Nephron (organoid): ENCODE data around the gene PPP1R1A.

Experiments
- H3K27ac Mint-ChIP-seq, 3 experiments: 2 replicates each; pipeline ENCODE4 v1.8.0; 2020; ENCODE audit warnings: mixed read lengths in 3 of 3, mild to moderate bottlenecking in 2 of 3, moderate library complexity in 1 of 3
- H3K27me3 Mint-ChIP-seq: 2 replicates; pipeline ENCODE4 v1.8.0; 2021; ENCODE audit warnings: low read depth, mild to moderate bottlenecking, moderate library complexity, mixed read lengths
- H3K36me3 Mint-ChIP-seq: 2 replicates; pipeline ENCODE4 v1.8.0; 2020; ENCODE audit warnings: low read depth, mixed read lengths
- H3K4me1 Mint-ChIP-seq: 2 replicates; pipeline ENCODE4 v1.8.0; 2020; ENCODE audit warnings: mixed read lengths
- H3K4me3 Mint-ChIP-seq, 3 experiments: 2 replicates each; pipeline ENCODE4 v1.8.0; 2020; ENCODE audit warnings: mild to moderate bottlenecking in 3 of 3, mixed read lengths in 3 of 3, moderate library complexity in 2 of 3
- H3K9me3 Mint-ChIP-seq: 2 replicates; pipeline ENCODE4 v1.8.0; 2020; ENCODE audit warnings: mixed read lengths
- TF ChIP-seq, protein P1 (sequence below), 3 experiments: fragments of 200-600 bp; sonication (generic); IDR thresholded peaks; one replicate each; pipeline ENCODE4 v1.5.0; 2021; ENCODE audit warnings: antibody characterized with exemption in 3 of 3; ENCODE audit not compliant: unreplicated experiment in 3 of 3

Gene PPP1R1A

GRCh38 chr12:54535474-54535873 is 53.0 kb downstream of the PPP1R1A start:
- Mint-ChIP-seq H3K4me1 (no peaks in the 10 kb centered on the region), H3K4me3 (no peak overlapping the region), H3K27ac (no peak overlapping the region), H3K27me3 (peaks cover 9% of the 10 kb centered on the region), H3K36me3 (no peaks in the 10 kb centered on the region), H3K9me3 (no peaks in the 10 kb centered on the region)
- TF ChIP-seq, protein P1, sequence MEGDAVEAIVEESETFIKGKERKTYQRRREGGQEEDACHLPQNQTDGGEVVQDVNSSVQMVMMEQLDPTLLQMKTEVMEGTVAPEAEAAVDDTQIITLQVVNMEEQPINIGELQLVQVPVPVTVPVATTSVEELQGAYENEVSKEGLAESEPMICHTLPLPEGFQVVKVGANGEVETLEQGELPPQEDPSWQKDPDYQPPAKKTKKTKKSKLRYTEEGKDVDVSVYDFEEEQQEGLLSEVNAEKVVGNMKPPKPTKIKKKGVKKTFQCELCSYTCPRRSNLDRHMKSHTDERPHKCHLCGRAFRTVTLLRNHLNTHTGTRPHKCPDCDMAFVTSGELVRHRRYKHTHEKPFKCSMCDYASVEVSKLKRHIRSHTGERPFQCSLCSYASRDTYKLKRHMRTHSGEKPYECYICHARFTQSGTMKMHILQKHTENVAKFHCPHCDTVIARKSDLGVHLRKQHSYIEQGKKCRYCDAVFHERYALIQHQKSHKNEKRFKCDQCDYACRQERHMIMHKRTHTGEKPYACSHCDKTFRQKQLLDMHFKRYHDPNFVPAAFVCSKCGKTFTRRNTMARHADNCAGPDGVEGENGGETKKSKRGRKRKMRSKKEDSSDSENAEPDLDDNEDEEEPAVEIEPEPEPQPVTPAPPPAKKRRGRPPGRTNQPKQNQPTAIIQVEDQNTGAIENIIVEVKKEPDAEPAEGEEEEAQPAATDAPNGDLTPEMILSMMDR (IDR thresholded peaks at IDR 0.05; ENCODE audit: unreplicated experiment in 3 of 3): no peak

DNA sequence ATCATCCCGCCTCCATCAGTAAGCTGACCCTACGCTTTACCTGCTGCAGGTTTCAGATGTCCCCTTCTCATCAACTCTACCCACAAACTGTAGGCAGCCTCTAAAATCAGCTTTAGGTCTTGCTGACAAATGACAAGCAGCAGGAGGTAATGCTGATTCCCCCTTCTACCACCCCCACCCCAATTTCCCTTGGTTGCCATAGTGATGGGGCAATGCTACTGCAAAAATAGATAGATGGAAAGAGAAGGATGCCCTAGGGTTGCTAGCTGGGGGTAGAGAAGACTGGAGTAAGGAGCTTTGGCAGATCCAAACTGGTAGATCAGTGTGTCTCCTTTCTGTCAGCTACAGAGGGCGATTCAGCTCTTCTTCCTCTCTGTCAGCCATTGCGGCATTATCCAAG is 58.9 kb downstream of the PPP1R1A start:
- H3K27me3 Mint-ChIP-seq: peaks cover 21% of the 10 kb centered on the region

More for the DNA sequence above, 58.9 kb downstream of the PPP1R1A start:
- H3K27ac Mint-ChIP-seq: no peak overlapping the region
- no peak overlapping the region for H3K4me3 Mint-ChIP-seq
- TF ChIP-seq, protein P1 (IDR thresholded peaks at IDR 0.05; ENCODE audit: unreplicated experiment in 3 of 3): no peak
- no peaks in the 10 kb centered on the region for H3K9me3 Mint-ChIP-seq
- no peaks in the 10 kb centered on the region for H3K4me1 Mint-ChIP-seq
- H3K36me3 Mint-ChIP-seq: no peaks in the 10 kb centered on the region
